GM19035 (cell line): ENCODE results near the gene PTPN2.
"Not testable (repeated sequence)": the region's sequence is repeated elsewhere in the genome, so short reads cannot be mapped to it uniquely, and the experiment has no call there.

Experiments used
- ATAC-seq: cut with Tn5 transposase; IDR thresholded peaks from one replicate; pipeline ENCODE4 v1.9.1; 2021; ENCODE audit not compliant: unreplicated experiment

PTPN2 gene

DNA sequence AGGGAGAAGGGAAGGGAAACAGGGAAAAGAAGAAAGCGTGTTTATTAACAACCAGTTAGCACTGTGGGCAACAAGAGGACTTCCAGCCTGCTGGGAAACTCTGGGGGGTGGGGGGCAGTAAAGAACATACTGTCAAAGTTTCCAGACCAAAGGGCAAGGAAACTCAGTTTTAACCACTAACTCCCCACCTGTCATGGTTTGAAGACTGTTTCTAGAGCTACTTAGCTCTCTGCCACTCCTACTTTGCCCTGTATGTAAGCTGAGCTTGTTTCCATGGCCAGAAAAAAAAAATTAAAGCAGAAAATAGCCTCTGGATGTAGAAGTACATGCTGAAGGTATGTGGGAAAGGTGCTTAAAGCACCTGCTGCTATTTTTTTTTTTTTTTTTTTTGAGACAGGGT is 11.0 kb upstream of the PTPN2 start:
- no peak for ATAC-seq

DNA sequence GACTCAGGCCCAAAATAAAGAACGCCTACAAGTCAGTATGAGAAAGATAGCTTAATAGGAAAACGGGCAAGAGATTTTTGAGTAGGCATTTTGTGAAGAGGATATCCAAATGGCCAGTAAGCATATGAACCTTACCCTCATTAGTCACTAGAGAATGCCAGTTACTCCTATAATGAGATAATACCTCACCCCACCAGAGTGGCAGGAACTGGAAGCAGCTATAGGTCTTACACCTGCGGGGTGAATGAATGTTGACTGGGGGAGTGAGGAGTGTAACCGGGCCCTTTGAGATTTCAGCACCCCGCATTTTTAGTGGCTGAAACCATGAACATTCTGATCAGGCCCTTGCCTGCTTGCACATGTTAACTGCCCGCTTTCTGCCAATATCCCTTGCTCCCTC is 7.5 kb upstream of the PTPN2 start:
- ATAC-seq: no peak

DNA sequence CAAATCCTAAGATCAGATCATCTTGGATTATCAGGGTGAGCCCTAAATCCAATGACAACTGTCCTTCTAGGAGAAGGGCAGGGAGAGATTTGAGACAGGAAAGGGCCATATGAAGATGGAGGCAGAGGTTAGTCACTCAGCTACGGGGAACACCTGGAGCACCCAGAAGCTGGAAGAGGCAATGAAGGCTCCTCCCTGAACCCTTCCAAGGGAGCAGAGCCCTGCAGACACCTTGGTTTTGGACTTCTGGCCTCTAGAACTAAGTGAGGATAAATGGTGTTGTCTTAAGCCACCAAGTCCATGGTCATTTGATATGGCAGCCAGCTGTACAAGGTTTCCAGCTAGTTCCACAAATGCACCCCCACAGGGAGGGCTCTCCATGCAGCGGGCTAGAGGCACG is 6.9 kb upstream of the PTPN2 start:
- ATAC-seq: no peak

DNA sequence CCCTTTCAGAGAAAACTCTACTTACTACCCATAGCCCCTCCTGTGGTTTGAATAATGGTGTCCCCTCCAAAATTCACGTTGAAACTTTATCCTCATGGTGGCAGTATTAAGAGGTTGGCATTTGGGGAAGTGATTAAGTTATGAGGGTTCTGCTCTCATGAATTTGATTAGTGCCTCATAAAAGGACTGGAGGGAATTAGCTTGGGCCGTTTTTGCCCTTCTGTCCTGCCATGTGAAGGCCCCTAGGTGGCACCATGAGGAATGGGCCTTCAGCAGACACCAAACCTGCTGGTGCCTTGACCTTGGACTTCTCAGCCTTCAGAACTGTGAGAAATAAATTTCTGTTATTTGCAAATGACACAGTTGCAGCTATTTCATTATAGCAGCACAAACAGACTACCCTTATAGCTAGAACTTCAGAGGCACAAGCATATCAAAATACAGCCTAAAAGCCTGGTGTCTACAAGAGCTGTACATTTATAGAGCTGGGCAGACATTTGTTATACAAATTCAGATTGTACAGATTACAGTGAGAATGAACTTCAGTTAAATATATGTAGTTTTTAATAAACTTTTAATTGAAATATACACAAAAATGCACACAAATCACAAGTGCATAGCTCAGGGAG is 2.6 kb upstream of the PTPN2 start:
- no peak for ATAC-seq

DNA sequence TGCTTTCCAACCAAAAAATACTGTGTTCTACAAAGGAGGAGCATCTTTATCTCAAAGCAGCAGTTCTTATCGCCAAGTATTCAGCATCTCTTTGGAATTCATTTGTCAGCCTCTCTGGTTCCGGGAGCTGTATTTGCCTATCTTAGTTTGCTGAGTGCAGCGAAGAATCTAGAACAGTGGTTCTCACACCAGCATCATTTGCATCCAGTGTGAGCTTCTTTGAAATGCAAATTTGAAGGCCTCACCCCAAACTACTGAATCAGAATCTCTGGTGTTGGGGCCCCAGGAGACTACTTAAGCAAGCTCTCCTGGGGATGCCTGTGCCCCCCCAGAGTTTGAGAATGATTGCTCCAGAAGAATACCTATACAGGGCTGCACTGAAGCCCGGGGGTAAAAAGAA is 1.5 kb upstream of the PTPN2 start:
- no peak for ATAC-seq

DNA sequence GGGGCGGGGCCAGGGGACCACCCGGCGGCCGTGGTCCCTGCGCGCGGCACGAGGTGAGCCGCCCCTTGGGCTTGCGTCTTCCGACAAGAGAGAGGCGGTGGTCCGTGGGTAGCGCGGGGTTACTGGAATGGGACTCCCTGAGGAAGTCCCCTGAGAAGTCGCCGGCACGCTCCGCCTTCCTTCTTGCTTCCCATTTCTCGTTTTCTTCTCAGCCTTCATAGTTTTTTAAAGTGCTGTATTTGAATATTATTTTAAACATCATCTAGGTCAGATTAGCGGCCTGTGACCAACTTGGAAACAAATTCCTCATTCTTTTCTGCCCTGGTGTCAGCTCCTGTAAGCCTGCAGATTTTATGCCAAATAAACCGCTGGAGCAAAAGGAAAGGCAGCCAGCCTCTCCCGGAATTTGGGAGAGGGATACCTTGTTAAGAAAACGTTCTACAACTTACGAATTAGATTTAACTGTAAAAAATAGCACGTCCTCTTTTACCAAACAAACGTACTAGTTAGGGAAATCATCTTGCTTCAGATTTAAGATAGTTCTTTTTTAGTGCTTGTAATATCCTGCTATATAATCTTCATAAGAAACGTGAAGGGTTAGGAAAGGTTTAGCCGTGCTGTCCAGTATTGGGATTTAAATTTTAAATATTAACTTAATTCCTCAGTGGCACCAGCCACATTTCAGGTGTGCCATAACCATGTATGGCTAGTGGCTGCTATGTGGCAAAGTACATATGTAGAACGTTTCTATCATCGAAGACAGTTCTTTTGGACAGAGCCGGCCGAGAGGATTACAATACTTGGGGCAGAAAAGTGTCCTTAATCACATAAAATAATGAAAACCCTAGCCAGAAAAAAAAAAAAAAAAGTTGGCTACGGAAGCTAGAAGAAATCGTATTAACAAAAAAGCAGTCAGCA is 628 bp upstream of the PTPN2 start:
- no peak for ATAC-seq

DNA sequence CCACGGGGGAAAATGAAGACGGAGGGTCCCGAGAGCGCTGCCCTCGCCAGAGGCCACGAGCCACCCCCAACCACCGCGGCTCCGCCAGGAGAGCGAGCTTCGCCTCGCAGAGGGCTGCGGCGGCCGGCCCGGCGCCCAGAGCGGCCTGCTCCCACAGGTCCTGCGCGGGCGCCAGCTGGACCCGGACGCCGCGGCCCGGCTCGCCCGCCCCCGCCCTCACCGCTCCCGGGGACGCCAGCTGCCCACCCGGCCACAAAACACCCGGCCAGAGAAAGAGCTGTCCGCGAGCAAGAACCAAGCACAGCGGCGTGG is 709 bp downstream of the PTPN2 start:
- ATAC-seq: peak; percentile 19

DNA sequence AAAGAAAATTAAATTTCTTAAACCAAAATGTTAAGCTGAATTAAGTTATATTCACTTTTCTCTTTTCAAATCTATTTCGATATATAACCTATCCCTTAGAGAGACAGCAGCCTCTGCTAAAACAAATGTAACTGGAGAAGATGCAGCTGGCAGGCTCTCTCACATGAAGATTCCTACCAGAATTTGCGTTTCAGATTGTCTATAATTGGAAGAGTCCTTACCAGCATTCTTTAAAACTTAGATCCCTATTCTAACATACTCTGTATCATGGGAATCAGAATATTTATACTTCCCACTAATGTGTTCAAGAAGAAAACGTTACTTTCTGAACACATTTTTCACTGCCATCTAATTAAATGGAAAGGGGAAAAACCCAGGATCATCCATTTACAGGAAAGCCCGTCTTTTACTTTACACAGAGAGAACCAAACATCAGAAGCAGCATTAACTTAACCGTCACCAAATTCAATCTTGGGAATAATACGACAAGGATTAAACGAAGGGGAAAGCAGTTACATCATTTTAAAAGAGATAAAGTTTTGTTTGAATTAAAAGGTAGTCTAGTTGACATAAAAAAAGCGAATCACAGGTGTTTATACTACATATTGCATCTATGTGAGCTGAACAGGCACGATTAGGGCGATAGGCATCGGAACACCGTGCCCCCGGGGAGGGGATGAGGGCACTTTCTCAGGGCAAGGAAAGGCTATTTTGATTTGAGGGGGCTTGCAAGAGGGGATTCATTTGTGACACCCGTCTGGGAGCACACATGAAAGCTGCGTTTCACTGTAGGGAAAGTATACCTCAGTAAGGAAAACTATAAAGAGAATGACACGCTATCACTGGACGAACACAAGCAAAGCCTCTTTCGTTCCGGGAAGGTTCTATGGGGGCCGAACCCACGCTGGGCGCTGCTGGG is 1.3 kb downstream of the PTPN2 start:
- no peak for ATAC-seq

DNA sequence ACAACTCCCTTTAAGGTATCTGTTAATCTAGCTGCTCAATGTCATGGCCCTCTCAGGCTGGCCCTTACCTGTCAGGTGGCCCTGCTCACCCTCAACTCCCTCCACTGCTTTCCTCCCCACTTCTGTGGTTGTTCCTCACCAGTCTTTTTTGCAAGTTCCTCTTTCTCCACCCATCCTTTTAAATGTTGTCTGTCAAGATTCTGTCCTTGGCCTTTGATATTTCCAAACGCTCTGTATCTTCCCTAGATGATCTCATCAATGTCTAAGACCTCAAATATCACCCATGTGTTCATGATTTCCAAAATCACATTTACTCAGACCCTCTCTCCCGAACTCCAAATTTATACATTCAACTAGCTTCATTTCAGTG is 3.5 kb downstream of the PTPN2 start:
- ATAC-seq: no peak

DNA sequence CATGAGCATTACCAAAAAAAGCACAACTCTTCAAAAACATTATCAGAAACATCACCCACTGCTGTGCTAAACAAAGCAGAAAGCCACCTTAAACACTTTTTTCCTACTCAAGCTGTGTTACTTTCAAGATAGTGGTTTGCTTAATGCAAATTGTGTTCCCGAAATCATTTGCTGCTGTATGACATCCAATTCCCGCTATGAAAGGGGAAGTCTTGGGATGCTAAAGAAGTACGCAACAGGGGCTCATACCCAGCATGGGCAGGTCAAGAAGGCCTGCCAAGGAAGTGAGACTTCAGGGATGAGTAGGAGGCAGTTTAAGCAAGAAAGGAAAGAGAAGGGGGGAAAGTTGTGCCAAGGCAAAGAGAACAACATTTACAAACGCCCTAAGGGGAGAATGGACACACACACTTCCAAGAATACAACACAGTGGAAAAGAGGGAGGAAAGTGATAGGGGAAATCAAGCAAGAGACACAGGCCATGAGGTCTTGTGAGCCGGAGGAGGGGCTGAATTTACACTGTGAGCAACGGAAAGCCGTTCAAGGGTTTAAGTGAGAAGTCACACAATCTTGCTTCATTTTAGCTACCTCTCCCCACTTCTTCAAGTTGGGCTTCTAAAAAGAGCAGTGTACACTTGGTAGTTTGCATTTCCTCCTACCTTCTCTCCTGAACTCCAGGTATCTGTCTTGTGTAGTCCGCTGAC is 4.0 kb downstream of the PTPN2 start:
- no peak for ATAC-seq

DNA sequence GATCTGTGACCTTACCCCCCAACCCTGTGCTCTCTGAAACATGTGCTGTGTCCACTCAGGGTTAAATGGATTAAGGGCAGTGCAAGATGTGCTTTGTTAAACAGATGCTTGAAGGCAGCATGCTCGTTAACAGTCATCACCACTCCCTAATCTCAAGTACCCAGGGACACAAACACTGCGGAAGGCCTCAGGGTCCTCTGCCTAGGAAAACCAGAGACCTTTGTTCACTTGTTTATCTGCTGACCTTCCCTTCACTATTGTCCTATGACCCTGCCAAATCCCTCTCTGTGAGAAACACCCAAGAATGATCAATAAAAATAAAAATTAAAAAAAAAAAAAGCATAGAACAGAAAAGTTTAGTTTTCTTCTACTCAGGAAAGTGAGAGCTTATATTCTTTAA is 9.0 kb downstream of the PTPN2 start:
- ATAC-seq: not testable (repeated sequence)

DNA sequence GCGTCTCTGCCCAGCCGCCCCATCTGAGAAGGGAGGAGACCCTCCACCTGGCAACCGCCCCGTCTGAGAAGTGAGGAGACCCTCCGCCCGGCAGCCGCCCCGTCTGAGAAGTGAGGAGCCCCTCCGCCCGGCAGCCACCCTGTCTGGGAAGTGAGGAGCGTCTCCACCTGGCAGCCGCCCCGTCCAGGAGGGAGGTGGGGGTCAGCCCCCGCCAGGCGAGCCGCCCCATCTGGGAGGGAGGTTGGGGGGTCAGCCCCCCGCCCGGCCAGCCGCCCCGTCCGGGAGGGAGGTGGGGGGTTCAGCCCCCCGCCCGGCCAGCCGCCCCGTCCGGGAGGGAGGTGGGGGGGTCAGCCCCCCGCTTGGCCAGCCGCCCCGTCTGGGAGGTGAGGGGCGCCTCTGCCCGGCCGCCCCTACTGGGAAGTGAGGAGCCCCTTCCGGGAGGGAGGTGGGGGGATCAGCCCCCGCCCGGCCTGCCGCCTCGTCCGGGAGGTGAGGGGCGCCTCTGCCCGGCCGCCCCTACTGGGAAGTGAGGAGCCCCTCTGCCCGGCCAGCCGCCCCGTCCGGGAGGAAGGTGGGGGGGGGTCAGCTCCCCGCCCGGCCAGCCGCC is 10.0 kb downstream of the PTPN2 start:
- not testable (repeated sequence) for ATAC-seq

DNA sequence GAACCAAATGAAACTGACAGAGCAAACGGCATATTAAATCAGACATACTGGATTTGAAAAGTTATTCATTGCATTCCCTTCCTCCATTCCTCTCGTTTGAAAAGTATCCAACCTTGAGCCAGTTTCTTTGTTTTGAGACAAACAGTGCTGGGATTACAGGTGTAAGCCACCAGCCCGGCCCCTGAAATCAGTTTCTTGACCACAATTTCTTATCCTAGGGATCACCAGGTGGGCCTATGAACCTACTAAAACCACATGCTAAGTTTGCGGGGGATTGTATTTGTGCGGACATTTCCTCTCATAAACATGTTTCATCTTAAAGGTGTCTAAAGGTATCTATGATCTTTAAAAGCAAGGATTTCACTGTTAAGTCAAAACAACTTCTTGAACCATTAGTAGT is 11.6 kb downstream of the PTPN2 start:
- no peak for ATAC-seq

DNA sequence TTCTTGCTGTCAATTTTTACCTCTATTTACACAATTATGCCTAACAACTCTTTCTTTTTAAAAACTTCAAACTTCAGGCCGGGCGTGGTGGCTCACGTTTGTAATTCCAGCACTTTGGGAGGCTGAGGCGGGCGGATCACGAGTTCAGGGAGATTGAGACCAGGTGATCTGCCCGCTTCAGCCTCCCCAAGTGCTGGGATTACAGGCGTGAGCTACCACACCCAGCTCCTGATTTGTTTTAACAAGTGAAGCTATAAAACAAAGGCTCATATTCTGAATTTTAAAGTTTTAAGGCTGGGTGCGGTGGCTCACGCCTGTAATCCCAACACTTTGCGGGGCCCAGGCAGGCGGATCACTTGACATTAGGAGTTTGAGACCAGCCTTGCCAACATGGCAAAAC is 15.5 kb downstream of the PTPN2 start:
- no peak for ATAC-seq

DNA sequence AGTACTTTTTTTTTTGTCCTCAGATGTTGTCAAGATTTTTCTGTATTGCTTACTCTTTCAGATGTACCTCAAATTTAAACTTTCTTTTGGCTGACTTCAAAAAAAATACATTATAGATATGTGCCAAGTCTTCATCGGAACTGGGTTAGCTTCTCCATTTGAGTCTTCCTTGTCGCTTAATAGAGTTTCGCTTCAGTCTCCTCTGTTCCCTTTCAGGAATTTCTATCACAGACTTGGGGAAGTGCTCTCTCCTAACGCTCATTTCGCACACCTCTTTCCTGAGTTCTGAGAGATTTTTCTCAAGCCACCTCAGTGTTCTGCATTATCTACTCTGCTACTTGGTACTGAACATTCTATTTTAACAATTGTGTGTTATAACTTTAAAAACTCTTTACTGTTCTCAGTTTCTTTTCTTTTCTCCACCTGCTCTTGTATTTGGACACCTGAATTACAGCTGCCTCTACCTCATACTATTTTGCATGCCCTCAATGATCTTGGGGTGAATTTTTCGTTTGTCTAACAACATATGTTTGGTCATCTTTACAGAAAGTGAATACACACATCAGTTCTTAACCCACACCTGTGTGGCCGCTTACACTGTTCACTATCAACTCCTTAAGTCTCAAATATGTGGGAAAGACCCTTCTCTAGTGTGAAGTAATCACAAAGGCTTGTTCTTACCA is 16.5 kb downstream of the PTPN2 start:
- no peak for ATAC-seq

DNA sequence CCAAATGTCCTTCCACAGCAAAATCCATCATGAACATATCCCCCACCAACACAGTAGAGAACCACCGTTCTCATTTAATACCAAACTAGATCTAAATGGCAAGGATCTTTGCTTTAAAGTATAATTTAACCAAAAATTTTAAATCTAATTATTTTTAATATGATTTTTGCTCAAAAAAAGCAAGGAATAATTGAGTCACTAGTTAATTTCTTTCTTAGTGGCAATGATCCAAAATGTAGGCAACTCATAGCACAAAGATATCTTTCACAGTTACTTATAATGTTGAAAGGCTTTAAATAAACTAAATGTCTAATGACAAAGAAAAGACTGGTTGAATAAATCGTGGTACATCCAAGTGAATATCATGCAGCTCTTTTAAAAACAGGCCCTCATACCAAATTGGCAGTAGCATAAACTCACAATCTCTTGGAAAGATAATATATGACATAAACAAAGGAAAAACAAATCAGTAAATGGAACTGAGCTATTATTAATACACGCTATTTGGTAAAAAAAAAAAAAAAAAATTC is 20.3 kb downstream of the PTPN2 start:
- ATAC-seq: no peak

DNA sequence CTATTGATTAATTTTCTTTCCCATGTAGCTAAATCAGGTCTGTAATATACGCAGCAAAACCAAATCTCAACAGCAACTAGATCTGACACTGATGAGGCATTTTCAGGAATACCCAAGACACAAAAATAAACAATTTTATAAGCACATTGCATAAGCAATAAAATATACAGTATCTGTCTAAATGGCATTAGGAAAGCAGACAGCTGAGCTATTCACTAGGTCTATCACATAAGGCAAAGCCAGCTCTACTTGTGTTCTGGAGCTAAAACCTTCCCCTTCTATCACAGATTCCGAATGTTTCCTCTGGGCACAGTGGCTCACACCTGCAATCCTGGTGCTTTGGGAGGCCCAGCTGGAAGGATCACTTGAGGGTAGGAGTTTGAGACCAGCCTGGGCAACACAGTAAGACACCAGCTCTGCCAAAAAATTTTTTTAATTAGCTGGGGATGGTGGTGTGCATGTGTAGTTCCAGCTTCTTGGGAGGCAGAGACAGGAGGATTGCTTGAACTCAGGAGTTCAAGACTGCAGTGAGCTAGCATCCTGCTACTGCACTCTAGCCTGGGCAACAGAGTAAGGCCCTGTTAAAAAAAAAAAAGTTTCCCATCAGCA is 21.1 kb downstream of the PTPN2 start:
- ATAC-seq: no peak

DNA sequence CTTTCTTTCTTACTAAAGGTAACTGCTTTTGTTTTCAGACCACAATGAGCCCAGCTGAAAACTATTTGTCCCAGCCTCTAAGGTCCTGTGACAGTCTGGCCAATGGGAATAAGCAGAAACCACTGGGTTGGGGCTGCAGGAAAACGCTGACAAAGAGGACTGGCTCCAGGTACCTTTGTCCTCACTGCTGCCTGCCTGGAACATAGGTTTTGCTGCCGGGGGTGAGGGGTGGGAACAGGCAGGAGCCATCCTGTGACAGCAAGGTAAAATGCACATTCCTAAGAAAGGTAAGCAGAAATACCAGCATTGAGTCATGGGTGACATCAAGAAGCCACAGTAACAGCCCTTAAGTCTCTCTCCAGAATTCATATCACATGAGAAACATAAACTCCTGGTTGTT is 21.6 kb downstream of the PTPN2 start:
- ATAC-seq: no peak

DNA sequence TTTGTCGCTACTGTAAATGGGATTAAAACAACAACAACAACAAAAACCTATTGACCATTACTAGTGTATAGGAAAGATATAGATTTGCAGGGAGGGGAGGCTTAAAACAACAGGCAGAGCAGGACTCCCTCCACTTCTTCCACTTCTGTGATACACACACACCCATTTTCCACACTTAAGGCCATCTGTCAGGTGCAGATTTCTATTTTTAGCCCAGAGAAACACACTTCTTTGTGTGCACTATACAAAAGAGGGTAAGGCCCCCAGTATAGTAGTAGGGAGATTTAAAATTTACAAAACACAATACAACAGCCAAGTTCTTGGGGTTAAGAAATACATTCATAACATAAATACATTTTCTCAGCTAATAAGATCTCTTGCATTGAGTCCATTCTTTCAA is 22.4 kb downstream of the PTPN2 start:
- no peak for ATAC-seq

DNA sequence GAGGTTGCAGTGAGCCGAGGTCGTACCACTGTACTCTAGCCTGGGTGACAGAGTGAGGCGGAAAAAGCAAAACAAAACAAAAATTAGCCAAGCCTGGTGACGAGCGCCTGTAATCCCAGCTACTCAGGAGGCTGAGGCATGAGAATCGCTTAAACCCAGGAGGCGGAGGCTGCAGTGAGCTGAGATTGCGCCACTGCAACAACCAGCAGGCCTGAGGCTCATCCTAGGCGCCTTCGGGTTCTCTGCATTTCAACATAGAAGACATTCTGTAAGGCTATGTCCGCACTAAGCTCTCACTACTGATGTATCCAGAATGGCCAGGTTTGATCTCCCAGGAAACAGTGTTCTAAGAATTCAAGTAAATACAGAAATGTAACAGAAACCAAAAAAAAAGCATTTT is 23.5 kb downstream of the PTPN2 start:
- ATAC-seq: no peak
